Measurements from ENCODE around the gene NHLRC2.
A peak's percentile ranks its signal among the peaks of the same experiment; 100 is the strongest.

The NHLRC2 gene

GRCh38 chr10:113865901-113866300 is 11.4 kb downstream of the NHLRC2 start:
- peak; percentile 57 for DNase-seq

- no peak for DNase-seq
These were observed 12.3 kb downstream of the NHLRC2 start for GRCh38 chr10:113866551-113867394.

- peak; percentile 22 for DNase-seq
These were observed 13.4 kb downstream of the NHLRC2 start for GRCh38 chr10:113867904-113868303.

GRCh38 chr10:113869789-113870188 is 15.3 kb downstream of the NHLRC2 start:
- DNase-seq = no peak

GRCh38 chr10:113872139-113873030 is 17.9 kb downstream of the NHLRC2 start:
- no peak for DNase-seq

- DNase-seq = no peak
These were observed 20.8 kb downstream of the NHLRC2 start for GRCh38 chr10:113875212-113875611.

GRCh38 chr10:113876461-113876860 is 22.0 kb downstream of the NHLRC2 start:
- DNase-seq = no peak

- no peak for DNase-seq
These were observed 25.2 kb downstream of the NHLRC2 start for GRCh38 chr10:113879691-113880090.

GRCh38 chr10:113880236-113880635 is 25.8 kb downstream of the NHLRC2 start:
- DNase-seq = no peak

- DNase-seq = no peak
These were observed 27.8 kb downstream of the NHLRC2 start for GRCh38 chr10:113882240-113882639.

GRCh38 chr10:113889911-113890310 is 35.5 kb downstream of the NHLRC2 start:
- DNase-seq = no peak

GRCh38 chr10:113890769-113891168 is 36.3 kb downstream of the NHLRC2 start:
- no peak for DNase-seq

- DNase-seq = no peak
These were observed 37.0 kb downstream of the NHLRC2 start for GRCh38 chr10:113891476-113891875.

- DNase-seq = no peak
These were observed 39.1 kb downstream of the NHLRC2 start for GRCh38 chr10:113893570-113893969.

- no peak for DNase-seq
These were observed 40.1 kb downstream of the NHLRC2 start for GRCh38 chr10:113894581-113894980.

GRCh38 chr10:113895018-113895417 is 40.6 kb downstream of the NHLRC2 start:
- DNase-seq = no peak

GRCh38 chr10:113897693-113898618 is 43.5 kb downstream of the NHLRC2 start:
- DNase-seq = no peak

GRCh38 chr10:113899952-113900598 is 45.6 kb downstream of the NHLRC2 start:
- DNase-seq = no peak

- DNase-seq = no peak
These were observed 51.3 kb downstream of the NHLRC2 start for GRCh38 chr10:113905756-113906155.

- DNase-seq = no peak
These were observed 52.7 kb downstream of the NHLRC2 start for GRCh38 chr10:113907166-113907565.

- DNase-seq = no peak
These were observed 53.8 kb downstream of the NHLRC2 start for GRCh38 chr10:113908236-113908635.

GRCh38 chr10:113911113-113911512 is 56.7 kb downstream of the NHLRC2 start:
- DNase-seq = no peak
